Vagina (tissue), 2 donors: ENCODE results near the gene TLCD3A. TPM values are rescaled to one million over a fixed set of nuclear protein-coding genes. Genes with fewer than 3 reads are reported as not detected.
A peak's percentile ranks its signal among the peaks of the same experiment; 100 is the strongest.

Experiments used
- DNase-seq, 2 donors: peaks; one replicate each; pipeline ENCODE4 v3.0.0-alpha.2; 2017; ENCODE audit errors: extremely low spot score in 2 of 2
- H3K27ac ChIP-seq: fragments of 200-600 bp; sonication (generic); one replicate; pipeline ENCODE4 v1.5.1; 2019
- H3K27me3 ChIP-seq: fragments of 200-600 bp; sonication (generic); one replicate; pipeline ENCODE4 v1.5.1; 2019
- H3K36me3 ChIP-seq, 2 donors: fragments of 200-600 bp; sonication (generic); one replicate each; pipeline ENCODE4 v1.5.1; 2017 to 2019
- H3K4me1 ChIP-seq: fragments of 200-600 bp; sonication (generic); one replicate; pipeline ENCODE4 v1.5.1; 2019
- H3K4me3 ChIP-seq, 2 donors: fragments of 200-600 bp; sonication (generic); 1 replicate in 1 of 2; 2 replicates in 1 of 2; pipeline ENCODE4 v1.5.1; 2016 to 2019
- H3K9me3 ChIP-seq: fragments of 200-600 bp; sonication (generic); one replicate; pipeline ENCODE4 v1.5.1; 2019
- CTCF ChIP-seq, 3 experiments: fragments of 450-650 bp in 2 of 3; fragments of 200-600 bp in 1 of 3; sonication (generic) in 1 of 3; IDR thresholded peaks; one replicate each; pipeline ENCODE4 v1.5.1; 2017 to 2019; ENCODE audit warnings: antibody characterized with exemption in 3 of 3, mild to moderate bottlenecking in 2 of 3, moderate library complexity in 2 of 3
- POLR2A ChIP-seq, 2 donors: fragments of 450-650 bp; IDR thresholded peaks; one replicate each; pipeline ENCODE4 v1.6.1; 2017; ENCODE audit warnings: antibody characterized with exemption in 2 of 2, mild to moderate bottlenecking in 2 of 2, moderate library complexity in 2 of 2
- POLR2AphosphoS5 ChIP-seq, 2 donors: sonication (generic); formaldehyde crosslinking; IDR thresholded peaks; one replicate each; pipeline ENCODE4 v1.9.0; 2017; ENCODE audit warnings: antibody characterized with exemption in 2 of 2, mild to moderate bottlenecking in 2 of 2, low read depth in 1 of 2; ENCODE audit not compliant: insufficient read depth in 1 of 2
- intact Hi-C: fragments of 100-400 bp; cut with DNase I; formaldehyde crosslinking; loops from one replicate; pipeline ENCODE4 v1.15.1; 2023
- total RNA-seq: library from RNA; depleted of rRNA; stranded (reverse); fragments of >200 nt; gene quantifications from one replicate; pipeline ENCODE4 v1.2.3, GENCODE V29; 2016

TLCD3A gene
- total RNA-seq, 1 donor from 2014 or later, result 18.7 TPM

GRCh38 chr17:700504-701094 lies 31.8 kb upstream of the TLCD3A start:
- no peak for DNase-seq
- Histone ChIP-seq H3K4me3 (no peak overlapping the region), H3K27ac (no peak overlapping the region), H3K9me3 (no peaks in the 10 kb centered on the region), H3K4me1 (peaks cover 17% of the 10 kb centered on the region), H3K36me3 (peaks cover 0 to 26% of the 10 kb centered on the region in 2 donors), H3K27me3 (no peaks in the 10 kb centered on the region)
- intact Hi-C loops, result no loop called here
- TF ChIP-seq CTCF (IDR thresholded peaks at IDR 0.05) (peak; percentile 45 to 78 (median 47)), POLR2A (IDR thresholded peaks at IDR 0.05) (no peak), POLR2AphosphoS5 (IDR thresholded peaks at IDR 0.05; ENCODE audit: insufficient read depth in 1 of 2, low read depth in 1 of 2) (no peak)

GRCh38 chr17:703081-703875 lies 29.1 kb upstream of the TLCD3A start:
- H3K36me3 ChIP-seq, result peaks cover 0 to 13% of the 10 kb centered on the region in 2 donors
- no peak for DNase-seq
- TF ChIP-seq CTCF (IDR thresholded peaks at IDR 0.05), result no peak
- no peak for TF ChIP-seq POLR2A (IDR thresholded peaks at IDR 0.05)
- TF ChIP-seq POLR2AphosphoS5 (IDR thresholded peaks at IDR 0.05; ENCODE audit: insufficient read depth in 1 of 2, low read depth in 1 of 2), result no peak
- intact Hi-C loops, result no loop called here
- H3K4me1 ChIP-seq, result no peaks in the 10 kb centered on the region
- H3K27me3 ChIP-seq, result no peaks in the 10 kb centered on the region
- H3K4me3 ChIP-seq, result no peak overlapping the region
- H3K27ac ChIP-seq, result no peak overlapping the region
- H3K9me3 ChIP-seq, result no peaks in the 10 kb centered on the region

GRCh38 chr17:704111-704864 lies 28.1 kb upstream of the TLCD3A start:
- Histone ChIP-seq H3K36me3 (peaks cover 0 to 18% of the 10 kb centered on the region in 2 donors), H3K4me1 (no peaks in the 10 kb centered on the region), H3K4me3 (no peak overlapping the region), H3K27me3 (no peaks in the 10 kb centered on the region), H3K27ac (no peak overlapping the region), H3K9me3 (no peaks in the 10 kb centered on the region)
- no peak for TF ChIP-seq POLR2A (IDR thresholded peaks at IDR 0.05)
- TF ChIP-seq CTCF (IDR thresholded peaks at IDR 0.05), result no peak
- no peak for TF ChIP-seq POLR2AphosphoS5 (IDR thresholded peaks at IDR 0.05; ENCODE audit: insufficient read depth in 1 of 2, low read depth in 1 of 2)
- DNase-seq, result no peak
- intact Hi-C loops, result no loop called here

GRCh38 chr17:705011-705410 lies 27.4 kb upstream of the TLCD3A start:
- H3K27me3 ChIP-seq, result no peaks in the 10 kb centered on the region
- DNase-seq, result no peak
- no peak overlapping the region for H3K4me3 ChIP-seq
- no peaks in the 10 kb centered on the region for H3K4me1 ChIP-seq
- H3K36me3 ChIP-seq, result peaks cover 0 to 25% of the 10 kb centered on the region in 2 donors
- intact Hi-C loops, result no loop called here
- no peak overlapping the region for H3K27ac ChIP-seq
- H3K9me3 ChIP-seq, result no peaks in the 10 kb centered on the region
- TF ChIP-seq POLR2AphosphoS5 (IDR thresholded peaks at IDR 0.05; ENCODE audit: insufficient read depth in 1 of 2, low read depth in 1 of 2) (no peak), CTCF (IDR thresholded peaks at IDR 0.05) (no peak), POLR2A (IDR thresholded peaks at IDR 0.05) (no peak)
